ENCODE results near the gene PRR35.

PRR35 gene

DNA sequence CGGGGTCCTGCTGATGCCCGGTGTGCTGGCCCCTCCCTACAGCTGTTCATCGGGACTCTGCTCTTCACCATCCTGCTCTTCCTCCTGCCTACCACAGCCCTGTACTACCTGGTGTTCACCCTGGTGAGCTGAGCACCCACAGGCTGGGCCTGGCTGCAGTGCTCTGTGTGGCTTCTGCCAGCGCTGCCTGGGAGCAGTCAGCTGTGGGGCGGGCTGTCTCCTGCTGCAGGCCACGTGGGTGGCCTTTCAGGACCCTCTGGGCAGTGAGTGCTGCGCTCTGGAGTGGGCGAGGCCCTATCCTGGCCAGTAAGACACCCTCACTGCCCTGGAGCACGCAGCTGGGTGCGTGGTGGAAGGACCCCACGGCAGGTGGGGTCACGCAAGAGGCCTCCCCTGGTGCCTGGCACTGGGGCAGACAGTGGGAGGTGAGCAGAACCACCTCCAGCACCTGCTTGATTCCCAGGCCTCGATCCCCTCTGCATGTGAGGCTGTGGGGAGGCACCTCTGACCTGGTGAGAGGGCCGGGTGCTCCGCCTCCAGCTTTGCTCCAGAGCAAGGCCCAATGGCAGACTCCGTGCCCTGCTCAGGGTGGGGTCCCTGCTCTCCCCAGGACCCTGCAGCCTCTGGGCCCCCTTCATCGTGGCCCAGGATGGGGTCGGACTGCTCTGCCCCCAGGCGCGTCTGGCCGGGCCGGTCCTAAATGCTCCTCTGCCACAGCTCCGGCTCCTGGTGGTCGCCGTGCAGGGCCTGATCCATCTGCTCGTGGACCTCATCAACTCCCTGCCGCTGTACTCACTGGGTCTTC, 20.1 kb downstream of the PRR35 start:
- H3K4me3 ChIP-seq (replicated peaks; ENCODE audit: low read depth, low read length), result no peak overlapping the region
- DNase-seq (ENCODE audit: low read depth), result no peak
- TF ChIP-seq, protein P1, sequence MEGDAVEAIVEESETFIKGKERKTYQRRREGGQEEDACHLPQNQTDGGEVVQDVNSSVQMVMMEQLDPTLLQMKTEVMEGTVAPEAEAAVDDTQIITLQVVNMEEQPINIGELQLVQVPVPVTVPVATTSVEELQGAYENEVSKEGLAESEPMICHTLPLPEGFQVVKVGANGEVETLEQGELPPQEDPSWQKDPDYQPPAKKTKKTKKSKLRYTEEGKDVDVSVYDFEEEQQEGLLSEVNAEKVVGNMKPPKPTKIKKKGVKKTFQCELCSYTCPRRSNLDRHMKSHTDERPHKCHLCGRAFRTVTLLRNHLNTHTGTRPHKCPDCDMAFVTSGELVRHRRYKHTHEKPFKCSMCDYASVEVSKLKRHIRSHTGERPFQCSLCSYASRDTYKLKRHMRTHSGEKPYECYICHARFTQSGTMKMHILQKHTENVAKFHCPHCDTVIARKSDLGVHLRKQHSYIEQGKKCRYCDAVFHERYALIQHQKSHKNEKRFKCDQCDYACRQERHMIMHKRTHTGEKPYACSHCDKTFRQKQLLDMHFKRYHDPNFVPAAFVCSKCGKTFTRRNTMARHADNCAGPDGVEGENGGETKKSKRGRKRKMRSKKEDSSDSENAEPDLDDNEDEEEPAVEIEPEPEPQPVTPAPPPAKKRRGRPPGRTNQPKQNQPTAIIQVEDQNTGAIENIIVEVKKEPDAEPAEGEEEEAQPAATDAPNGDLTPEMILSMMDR (IDR thresholded peaks at IDR 0.05; ENCODE audit: low read length, missing control alignments), result no peak

DNA sequence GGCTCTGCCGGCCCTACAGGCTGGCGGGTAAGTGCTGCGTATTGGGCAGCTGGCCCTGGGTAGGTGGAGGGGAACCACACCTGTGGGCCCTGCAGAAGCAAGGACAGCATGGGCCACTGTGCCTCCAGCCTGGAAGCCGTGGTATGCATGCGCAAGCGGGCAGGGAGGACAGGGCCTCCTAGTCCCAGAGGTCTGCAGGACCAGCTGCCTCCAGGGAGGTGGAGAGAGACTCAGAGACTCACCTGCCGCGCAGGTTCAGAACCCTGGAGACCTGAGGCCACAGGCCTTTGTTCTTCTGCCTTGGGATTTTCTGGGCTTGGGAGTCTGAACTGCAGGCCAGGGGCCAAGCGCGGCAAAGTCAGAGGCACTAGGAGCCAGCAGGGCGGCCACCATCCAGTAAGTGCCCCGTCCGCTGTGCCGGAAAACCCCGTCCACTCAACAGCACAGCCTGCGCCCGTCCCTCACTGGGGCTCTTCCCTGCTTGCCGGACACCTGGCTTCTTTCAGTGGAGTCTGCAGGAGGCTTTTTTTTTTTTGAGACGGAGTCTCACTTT, 20.8 kb downstream of the PRR35 start:
- DNase-seq (ENCODE audit: low read depth), result no peak
- TF ChIP-seq, protein P1 (IDR thresholded peaks at IDR 0.05; ENCODE audit: low read length, missing control alignments), result no peak
- no peak overlapping the region for H3K4me3 ChIP-seq (replicated peaks; ENCODE audit: low read depth, low read length)

DNA sequence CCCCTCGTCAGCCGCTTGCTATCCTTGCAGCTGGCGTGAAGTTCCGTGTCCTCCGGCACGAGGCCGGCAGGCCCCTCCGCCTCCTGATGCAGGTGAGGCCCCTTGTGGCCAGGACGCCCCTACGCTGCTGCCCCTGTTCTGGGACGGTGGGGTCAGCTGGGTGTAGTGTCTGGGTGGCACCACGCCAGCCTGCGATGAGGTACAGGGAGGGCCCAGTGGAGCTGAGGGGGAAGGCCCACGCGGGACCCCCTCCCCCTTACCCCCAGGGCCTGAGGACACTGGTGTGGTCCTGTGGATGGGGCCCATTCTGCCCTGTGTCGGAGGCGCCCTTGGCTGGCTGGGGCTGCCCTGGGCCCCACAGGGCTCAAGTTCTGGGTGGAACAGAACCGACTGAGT, 22.0 kb downstream of the PRR35 start:
- no peak overlapping the region for H3K4me3 ChIP-seq (replicated peaks; ENCODE audit: low read depth, low read length)
- TF ChIP-seq, protein P1 (IDR thresholded peaks at IDR 0.05; ENCODE audit: low read length, missing control alignments), result no peak
- DNase-seq (ENCODE audit: low read depth), result no peak

DNA sequence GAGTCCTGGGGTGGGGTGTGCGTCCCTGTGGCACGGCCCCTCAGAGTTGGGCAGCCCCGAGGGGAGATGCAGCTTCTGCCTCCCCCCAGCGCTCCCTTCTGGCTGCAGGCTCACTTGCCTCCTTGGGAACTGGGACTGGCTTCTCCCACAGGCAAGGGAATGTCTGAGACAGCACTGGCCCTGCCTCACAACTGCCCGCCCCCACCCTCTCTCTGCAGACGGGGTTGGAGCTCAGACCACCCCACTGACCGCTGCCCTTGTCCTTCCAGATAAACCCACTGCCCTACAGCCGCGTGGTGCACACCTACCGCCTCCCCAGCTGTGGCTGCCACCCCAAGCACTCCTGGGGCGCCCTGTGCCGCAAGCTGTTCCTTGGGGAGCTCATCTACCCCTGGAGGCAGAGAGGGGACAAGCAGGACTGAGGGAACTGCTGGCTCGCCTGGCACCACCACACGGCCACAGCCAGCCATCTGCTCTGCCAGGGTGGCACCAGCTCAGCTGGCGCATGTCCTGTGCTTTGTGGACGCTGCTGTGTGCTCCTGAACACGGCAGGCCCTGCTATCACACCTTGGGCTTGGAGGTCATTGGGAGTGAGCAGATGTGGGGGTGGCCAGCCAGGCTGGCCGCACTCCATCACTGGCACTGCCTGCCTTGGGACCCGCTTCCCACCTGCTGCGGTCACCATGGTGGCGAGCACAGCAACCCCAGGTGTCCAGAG, 22.6 kb downstream of the PRR35 start:
- TF ChIP-seq, protein P1 (IDR thresholded peaks at IDR 0.05; ENCODE audit: low read length, missing control alignments), result no peak
- DNase-seq (ENCODE audit: low read depth), result no peak
- H3K4me3 ChIP-seq (replicated peaks; ENCODE audit: low read depth, low read length), result no peak overlapping the region

DNA sequence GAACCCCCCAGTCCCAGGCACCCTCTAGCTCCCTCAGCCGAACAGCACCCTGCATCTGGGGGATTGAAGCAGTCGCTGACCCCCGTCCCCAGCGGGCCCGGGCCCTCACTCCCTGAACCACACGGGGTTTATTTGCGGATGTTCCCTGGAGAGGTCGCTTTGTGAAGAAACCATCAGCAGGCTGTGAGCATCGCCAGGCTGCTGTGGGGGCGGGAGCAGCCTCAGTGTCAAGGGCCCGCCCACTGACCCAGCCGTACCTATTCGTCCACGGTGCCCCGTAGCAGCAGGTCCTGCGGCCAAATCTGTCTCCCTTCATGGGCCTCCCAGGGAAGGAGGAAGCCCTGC, 23.2 kb downstream of the PRR35 start:
- no peak overlapping the region for H3K4me3 ChIP-seq (replicated peaks; ENCODE audit: low read depth, low read length)
- TF ChIP-seq, protein P1 (IDR thresholded peaks at IDR 0.05; ENCODE audit: low read length, missing control alignments), result no peak

DNA sequence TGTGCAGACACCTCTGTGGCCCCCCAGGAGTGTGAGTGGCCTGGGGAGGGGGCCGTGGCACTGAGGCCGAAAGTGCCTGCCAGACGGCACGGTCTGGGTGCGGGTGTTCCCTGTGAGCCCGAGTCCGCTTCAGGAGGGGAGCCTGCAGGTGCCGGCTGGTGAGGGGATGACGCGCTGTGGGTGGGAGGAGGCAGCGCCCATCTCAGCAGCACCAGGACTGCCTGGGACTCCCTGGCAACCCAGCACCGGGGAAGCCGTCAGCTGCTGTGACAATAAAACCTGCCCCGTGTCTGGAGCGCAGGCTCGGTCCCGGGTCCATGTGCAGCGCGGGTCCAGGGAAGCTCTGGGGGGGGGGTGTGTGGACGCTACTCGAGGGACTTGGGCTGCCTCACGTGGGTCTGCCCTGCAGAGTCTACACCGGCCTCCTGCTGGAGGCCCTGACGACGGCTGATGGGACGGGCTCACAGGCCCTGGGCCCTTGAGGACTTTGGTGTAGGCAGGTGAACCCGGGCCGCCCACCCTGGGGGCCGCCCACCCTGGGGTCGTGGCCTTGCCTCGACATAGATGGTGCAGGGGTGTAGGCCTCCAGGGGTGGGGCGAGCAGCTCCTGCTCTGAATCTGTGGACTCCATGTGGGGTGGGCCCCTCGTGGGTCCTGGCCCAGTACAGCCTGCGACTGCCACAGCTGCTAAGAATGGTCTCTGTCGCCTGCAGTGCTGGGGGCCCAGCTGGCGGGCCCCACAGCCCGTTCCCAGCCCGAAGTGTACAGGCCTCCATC, 23.8 kb downstream of the PRR35 start:
- TF ChIP-seq, protein P1 (IDR thresholded peaks at IDR 0.05; ENCODE audit: low read length, missing control alignments), result no peak
- no peak overlapping the region for H3K4me3 ChIP-seq (replicated peaks; ENCODE audit: low read depth, low read length)
- no peak for DNase-seq (ENCODE audit: low read depth)

More for the DNA sequence above, 23.2 kb downstream of the PRR35 start:
- DNase-seq (ENCODE audit: low read depth), result no peak
